Endothelial cell of umbilical vein (primary cell): ENCODE measurements around the gene LSM7.

Experiments
- EZH2 ChIP-seq: IDR thresholded peaks from 2 replicates; pipeline ENCODE4 v1.6.1; 2012; ENCODE audit warnings: borderline replicate concordance, low read depth, mild to moderate bottlenecking, moderate library complexity, low read length, inconsistent platforms; ENCODE audit not compliant: severe bottlenecking
- FOS ChIP-seq: IDR thresholded peaks from 2 replicates; pipeline ENCODE4 v1.6.1; 2011; ENCODE audit warnings: mild to moderate bottlenecking, low read length, moderate library complexity, borderline replicate concordance; ENCODE audit not compliant: insufficient read depth
- GATA2 ChIP-seq: IDR thresholded peaks from 2 replicates; pipeline ENCODE4 v1.7.0; 2011; ENCODE audit warnings: low read depth, mild to moderate bottlenecking, moderate library complexity, mixed read lengths, low read length; ENCODE audit not compliant: insufficient read length, insufficient read depth
- JUN ChIP-seq: IDR thresholded peaks from 2 replicates; pipeline ENCODE4 v1.6.1; 2011; ENCODE audit warnings: borderline replicate concordance, low read depth; ENCODE audit not compliant: insufficient read length, insufficient read depth
- MYC ChIP-seq: IDR thresholded peaks from one replicate; pipeline ENCODE4 v1.6.1; 2011; ENCODE audit warnings: mild to moderate bottlenecking, low read depth, low read length
- POLR2A ChIP-seq: IDR thresholded peaks from 2 replicates; pipeline ENCODE4 v1.6.1; 2012; ENCODE audit warnings: low read depth, mild to moderate bottlenecking, control low read depth, low read length
- POLR2AphosphoS5 ChIP-seq: IDR thresholded peaks from 2 replicates; pipeline ENCODE4 v1.6.1; 2012; ENCODE audit warnings: low read depth, mild to moderate bottlenecking, control low read depth, low read length, moderate library complexity; ENCODE audit not compliant: insufficient read depth
- TF ChIP-seq, protein P1 (sequence below), 2 donors: IDR thresholded peaks; 1 replicate in 1 of 2; 2 replicates in 1 of 2; pipeline ENCODE4 v1.5.1; 2011; ENCODE audit warnings: low read length in 2 of 2, mild to moderate bottlenecking in 2 of 2, moderate library complexity in 2 of 2, control low read depth in 1 of 2, inconsistent platforms in 1 of 2, low read depth in 1 of 2; ENCODE audit not compliant: insufficient read depth in 1 of 2; ENCODE audit errors: extremely low read depth in 1 of 2
- TF ChIP-seq, protein P2 (sequence below): IDR thresholded peaks from 2 replicates; pipeline ENCODE4 v1.6.1; 2011; ENCODE audit not compliant: insufficient read depth, insufficient read length

DNA sequence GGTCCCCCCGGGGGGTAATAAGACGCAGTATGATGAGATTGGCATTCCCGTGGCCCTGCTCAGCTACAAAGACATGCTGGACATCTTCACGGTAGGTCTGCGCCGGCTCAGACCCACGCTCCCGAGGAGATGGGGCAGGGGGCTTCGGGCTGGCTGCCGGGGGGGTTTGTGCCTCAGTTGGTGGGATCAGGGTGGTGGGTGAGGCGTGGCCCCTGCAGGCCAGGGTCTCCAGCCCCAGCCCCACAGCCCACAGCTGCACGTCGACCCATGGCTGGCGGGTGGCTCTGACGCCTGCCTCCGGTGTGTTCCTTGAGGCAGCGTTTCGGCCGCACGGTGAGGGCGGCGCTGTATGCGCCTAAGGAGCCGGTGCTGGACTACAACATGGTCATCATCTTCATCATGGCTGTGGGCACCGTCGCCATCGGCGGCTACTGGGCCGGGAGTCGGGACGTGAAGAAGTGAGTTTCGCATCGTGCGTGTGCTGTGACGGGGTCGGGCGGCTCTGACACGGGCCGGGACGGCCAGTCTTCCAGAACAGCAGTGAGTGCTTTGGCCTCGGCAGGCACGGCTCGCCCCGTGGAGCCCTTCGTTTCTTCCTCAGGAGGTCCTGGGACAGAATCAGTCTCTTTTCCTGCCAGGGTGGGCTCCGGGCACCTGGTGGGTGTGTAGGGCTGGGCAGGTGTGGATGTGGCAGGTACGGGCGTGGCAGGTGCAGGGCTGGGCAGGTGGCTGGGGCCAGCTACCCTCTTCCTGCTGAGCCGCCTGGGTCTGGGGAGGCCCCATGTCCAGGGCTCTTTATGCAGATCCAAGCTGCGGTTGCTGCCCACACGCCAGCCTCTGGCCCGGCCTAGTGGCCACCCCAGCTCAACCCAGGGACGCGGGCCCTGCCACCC lies 10.6 kb upstream of the LSM7 start:
- TF ChIP-seq EZH2 (no peak), POLR2A (no peak), JUN (no peak), POLR2AphosphoS5 (no peak), FOS (no peak), GATA2 (no peak), MYC (no peak)
- TF ChIP-seq, protein P1, sequence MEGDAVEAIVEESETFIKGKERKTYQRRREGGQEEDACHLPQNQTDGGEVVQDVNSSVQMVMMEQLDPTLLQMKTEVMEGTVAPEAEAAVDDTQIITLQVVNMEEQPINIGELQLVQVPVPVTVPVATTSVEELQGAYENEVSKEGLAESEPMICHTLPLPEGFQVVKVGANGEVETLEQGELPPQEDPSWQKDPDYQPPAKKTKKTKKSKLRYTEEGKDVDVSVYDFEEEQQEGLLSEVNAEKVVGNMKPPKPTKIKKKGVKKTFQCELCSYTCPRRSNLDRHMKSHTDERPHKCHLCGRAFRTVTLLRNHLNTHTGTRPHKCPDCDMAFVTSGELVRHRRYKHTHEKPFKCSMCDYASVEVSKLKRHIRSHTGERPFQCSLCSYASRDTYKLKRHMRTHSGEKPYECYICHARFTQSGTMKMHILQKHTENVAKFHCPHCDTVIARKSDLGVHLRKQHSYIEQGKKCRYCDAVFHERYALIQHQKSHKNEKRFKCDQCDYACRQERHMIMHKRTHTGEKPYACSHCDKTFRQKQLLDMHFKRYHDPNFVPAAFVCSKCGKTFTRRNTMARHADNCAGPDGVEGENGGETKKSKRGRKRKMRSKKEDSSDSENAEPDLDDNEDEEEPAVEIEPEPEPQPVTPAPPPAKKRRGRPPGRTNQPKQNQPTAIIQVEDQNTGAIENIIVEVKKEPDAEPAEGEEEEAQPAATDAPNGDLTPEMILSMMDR (IDR thresholded peaks at IDR 0.05; ENCODE audit: extremely low read depth in 1 of 2, insufficient read depth in 1 of 2, low read depth in 1 of 2, low read length in 2 of 2): no peak
- TF ChIP-seq, protein P2, sequence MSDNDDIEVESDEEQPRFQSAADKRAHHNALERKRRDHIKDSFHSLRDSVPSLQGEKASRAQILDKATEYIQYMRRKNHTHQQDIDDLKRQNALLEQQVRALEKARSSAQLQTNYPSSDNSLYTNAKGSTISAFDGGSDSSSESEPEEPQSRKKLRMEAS: no peak
